ENCODE results near the gene IL1RAPL2.
A peak's percentile ranks its signal among the peaks of the same experiment; 100 is the strongest.
"Not testable (repeated sequence)": the region's sequence is repeated elsewhere in the genome, so short reads cannot be mapped to it uniquely, and the experiment has no call there.

Gene IL1RAPL2

GRCh38 chrX:104953251-104953650 is 387.3 kb downstream of the IL1RAPL2 start:
- DNase-seq = no peak
- in situ Hi-C loops (cut with HindIII; ENCODE audit: low pct_ligation_motif_present, low pct_unique_long_range_greater_than_20kb, low sequenced_read_pairs) = no loop called here

GRCh38 chrX:104961926-104962325 is 395.9 kb downstream of the IL1RAPL2 start:
- no peak for DNase-seq
- in situ Hi-C loops (cut with HindIII; ENCODE audit: low pct_ligation_motif_present, low pct_unique_long_range_greater_than_20kb, low sequenced_read_pairs) = no loop called here

GRCh38 chrX:104968241-104968640 is 402.2 kb downstream of the IL1RAPL2 start:
- no peak for DNase-seq
- in situ Hi-C loops (cut with HindIII; ENCODE audit: low pct_ligation_motif_present, low pct_unique_long_range_greater_than_20kb, low sequenced_read_pairs) = no loop called here

GRCh38 chrX:104972737-104973136 is 406.7 kb downstream of the IL1RAPL2 start:
- DNase-seq = no peak
- in situ Hi-C loops (cut with HindIII; ENCODE audit: low pct_ligation_motif_present, low pct_unique_long_range_greater_than_20kb, low sequenced_read_pairs) = no loop called here

GRCh38 chrX:104987063-104987462 is 421.1 kb downstream of the IL1RAPL2 start:
- DNase-seq = peak; percentile 50
- in situ Hi-C loops (cut with HindIII; ENCODE audit: low pct_ligation_motif_present, low pct_unique_long_range_greater_than_20kb, low sequenced_read_pairs) = no loop called here

GRCh38 chrX:104988038-104988437 is 422.0 kb downstream of the IL1RAPL2 start:
- in situ Hi-C loops (cut with HindIII; ENCODE audit: low pct_ligation_motif_present, low pct_unique_long_range_greater_than_20kb, low sequenced_read_pairs) = no loop called here

GRCh38 chrX:104995546-104995945 is 429.5 kb downstream of the IL1RAPL2 start:
- in situ Hi-C loops (cut with HindIII; ENCODE audit: low pct_ligation_motif_present, low pct_unique_long_range_greater_than_20kb, low sequenced_read_pairs) = no loop called here

More at GRCh38 chrX:104988038-104988437, 422.0 kb downstream of the IL1RAPL2 start:
- DNase-seq = no peak

GRCh38 chrX:105006103-105006502 is 440.1 kb downstream of the IL1RAPL2 start:
- DNase-seq = no peak
- in situ Hi-C loops (cut with HindIII; ENCODE audit: low pct_ligation_motif_present, low pct_unique_long_range_greater_than_20kb, low sequenced_read_pairs) = no loop called here

More at GRCh38 chrX:104995546-104995945, 429.5 kb downstream of the IL1RAPL2 start:
- no peak for DNase-seq

- in situ Hi-C loops (cut with HindIII; ENCODE audit: low pct_ligation_motif_present, low pct_unique_long_range_greater_than_20kb, low sequenced_read_pairs) = no loop called here
- no peak for DNase-seq
Measured at GRCh38 chrX:105006996-105007395, 441.0 kb downstream of the IL1RAPL2 start.

- in situ Hi-C loops (cut with HindIII; ENCODE audit: low pct_ligation_motif_present, low pct_unique_long_range_greater_than_20kb, low sequenced_read_pairs) = no loop called here
Measured at GRCh38 chrX:105013719-105014118, 447.7 kb downstream of the IL1RAPL2 start.

GRCh38 chrX:105017641-105018040 is 451.6 kb downstream of the IL1RAPL2 start:
- in situ Hi-C loops (cut with HindIII; ENCODE audit: low pct_ligation_motif_present, low pct_unique_long_range_greater_than_20kb, low sequenced_read_pairs) = no loop called here
- DNase-seq = no peak

More at GRCh38 chrX:105013719-105014118, 447.7 kb downstream of the IL1RAPL2 start:
- no peak for DNase-seq

- in situ Hi-C loops (cut with HindIII; ENCODE audit: low pct_ligation_motif_present, low pct_unique_long_range_greater_than_20kb, low sequenced_read_pairs) = no loop called here
- DNase-seq = peak; percentile 75
Measured at GRCh38 chrX:105018865-105019264, 452.9 kb downstream of the IL1RAPL2 start.

GRCh38 chrX:105028962-105029361 is 463.0 kb downstream of the IL1RAPL2 start:
- DNase-seq; in situ Hi-C loops (cut with HindIII; ENCODE audit: low pct_ligation_motif_present, low pct_unique_long_range_greater_than_20kb, low sequenced_read_pairs): not testable (repeated sequence)

- no peak for DNase-seq
- in situ Hi-C loops (cut with HindIII; ENCODE audit: low pct_ligation_motif_present, low pct_unique_long_range_greater_than_20kb, low sequenced_read_pairs) = no loop called here
Measured at GRCh38 chrX:105038672-105039328, 472.8 kb downstream of the IL1RAPL2 start.

GRCh38 chrX:105050921-105051320 is 484.9 kb downstream of the IL1RAPL2 start:
- in situ Hi-C loops (cut with HindIII; ENCODE audit: low pct_ligation_motif_present, low pct_unique_long_range_greater_than_20kb, low sequenced_read_pairs) = no loop called here
- no peak for DNase-seq

GRCh38 chrX:105051364-105051763 is 485.4 kb downstream of the IL1RAPL2 start:
- DNase-seq = no peak
- in situ Hi-C loops (cut with HindIII; ENCODE audit: low pct_ligation_motif_present, low pct_unique_long_range_greater_than_20kb, low sequenced_read_pairs) = no loop called here

GRCh38 chrX:105052926-105053325 is 486.9 kb downstream of the IL1RAPL2 start:
- in situ Hi-C loops (cut with HindIII; ENCODE audit: low pct_ligation_motif_present, low pct_unique_long_range_greater_than_20kb, low sequenced_read_pairs) = no loop called here
- DNase-seq = no peak

- in situ Hi-C loops (cut with HindIII; ENCODE audit: low pct_ligation_motif_present, low pct_unique_long_range_greater_than_20kb, low sequenced_read_pairs) = no loop called here
- no peak for DNase-seq
Measured at GRCh38 chrX:105063743-105064142, 497.7 kb downstream of the IL1RAPL2 start.

- in situ Hi-C loops (cut with HindIII; ENCODE audit: low pct_ligation_motif_present, low pct_unique_long_range_greater_than_20kb, low sequenced_read_pairs) = no loop called here
- DNase-seq = no peak
Measured at GRCh38 chrX:105098201-105098600, 532.2 kb downstream of the IL1RAPL2 start.

GRCh38 chrX:105098812-105099211 is 532.8 kb downstream of the IL1RAPL2 start:
- in situ Hi-C loops (cut with HindIII; ENCODE audit: low pct_ligation_motif_present, low pct_unique_long_range_greater_than_20kb, low sequenced_read_pairs) = no loop called here
- DNase-seq = no peak

Measured in ACHN (cell line).